ENCODE data around the gene LGALS3BP.

GRCh38 chr17:79027925-79028491, 48.3 kb upstream of the LGALS3BP start:
- TF ChIP-seq, protein P1, sequence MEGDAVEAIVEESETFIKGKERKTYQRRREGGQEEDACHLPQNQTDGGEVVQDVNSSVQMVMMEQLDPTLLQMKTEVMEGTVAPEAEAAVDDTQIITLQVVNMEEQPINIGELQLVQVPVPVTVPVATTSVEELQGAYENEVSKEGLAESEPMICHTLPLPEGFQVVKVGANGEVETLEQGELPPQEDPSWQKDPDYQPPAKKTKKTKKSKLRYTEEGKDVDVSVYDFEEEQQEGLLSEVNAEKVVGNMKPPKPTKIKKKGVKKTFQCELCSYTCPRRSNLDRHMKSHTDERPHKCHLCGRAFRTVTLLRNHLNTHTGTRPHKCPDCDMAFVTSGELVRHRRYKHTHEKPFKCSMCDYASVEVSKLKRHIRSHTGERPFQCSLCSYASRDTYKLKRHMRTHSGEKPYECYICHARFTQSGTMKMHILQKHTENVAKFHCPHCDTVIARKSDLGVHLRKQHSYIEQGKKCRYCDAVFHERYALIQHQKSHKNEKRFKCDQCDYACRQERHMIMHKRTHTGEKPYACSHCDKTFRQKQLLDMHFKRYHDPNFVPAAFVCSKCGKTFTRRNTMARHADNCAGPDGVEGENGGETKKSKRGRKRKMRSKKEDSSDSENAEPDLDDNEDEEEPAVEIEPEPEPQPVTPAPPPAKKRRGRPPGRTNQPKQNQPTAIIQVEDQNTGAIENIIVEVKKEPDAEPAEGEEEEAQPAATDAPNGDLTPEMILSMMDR (IDR thresholded peaks at IDR 0.05; ENCODE audit: low read length): no peak
- TF ChIP-seq EZH2 (IDR thresholded peaks at IDR 0.05; ENCODE audit: borderline replicate concordance, low read length): no peak

Measured in OCI-LY1 (cell line).